Right atrium auricular region (tissue), 2 donors: ENCODE measurements around the gene TRMT2A. TPM values are rescaled to one million over a fixed set of nuclear protein-coding genes. Genes with fewer than 3 reads are reported as not detected.
A peak's percentile ranks its signal among the peaks of the same experiment; 100 is the strongest.

ENCODE experiments used
- DNase-seq: peaks from one replicate; pipeline ENCODE4 v3.0.0-alpha.2; 2019; ENCODE audit warnings: low spot score
- H3K27ac ChIP-seq, 2 donors: fragments of 200-600 bp; sonication (generic); 1 replicate in 1 of 2; 2 replicates in 1 of 2; pipeline ENCODE4 v1.5.1; 2016 to 2019
- H3K27me3 ChIP-seq, 2 donors: fragments of 200-600 bp; sonication (generic); one replicate each; pipeline versions ENCODE4 v1.5.1 to v1.6.0; 2017 to 2019
- H3K36me3 ChIP-seq: fragments of 200-600 bp; sonication (generic); one replicate; pipeline ENCODE4 v1.5.1; 2016
- H3K4me1 ChIP-seq, 2 donors: fragments of 200-600 bp; sonication (generic); one replicate each; pipeline versions ENCODE4 v1.5.1 to v1.6.0; 2017 to 2019
- H3K4me3 ChIP-seq, 2 donors: fragments of 200-600 bp; sonication (generic); 1 replicate in 1 of 2; 2 replicates in 1 of 2; pipeline ENCODE4 v1.5.1; 2017 to 2019; ENCODE audit warnings: mild to moderate bottlenecking in 1 of 2, moderate library complexity in 1 of 2
- H3K9me3 ChIP-seq, 2 donors: fragments of 200-600 bp; sonication (generic); one replicate each; pipeline ENCODE4 v1.5.1; 2019
- total RNA-seq, 2 donors: library from RNA; depleted of rRNA; stranded (reverse); fragments of >200 nt; gene quantifications; one replicate each; pipeline ENCODE4 v1.1.0, GENCODE V29; 2016
- TF ChIP-seq, protein P1 (sequence below), 2 donors: fragments of 200-600 bp; sonication (generic); IDR thresholded peaks; one replicate each; pipeline ENCODE4 v1.5.1; 2019; ENCODE audit warnings: antibody characterized with exemption in 2 of 2

The TRMT2A gene
- total RNA-seq, 2 donors from 2014 or later = 16.0 to 17.6 TPM

- H3K4me1 ChIP-seq = peaks cover 0 to 76% of the 10 kb centered on the region in 2 donors
- no peaks in the 10 kb centered on the region for H3K27me3 ChIP-seq
- TF ChIP-seq, protein P1, sequence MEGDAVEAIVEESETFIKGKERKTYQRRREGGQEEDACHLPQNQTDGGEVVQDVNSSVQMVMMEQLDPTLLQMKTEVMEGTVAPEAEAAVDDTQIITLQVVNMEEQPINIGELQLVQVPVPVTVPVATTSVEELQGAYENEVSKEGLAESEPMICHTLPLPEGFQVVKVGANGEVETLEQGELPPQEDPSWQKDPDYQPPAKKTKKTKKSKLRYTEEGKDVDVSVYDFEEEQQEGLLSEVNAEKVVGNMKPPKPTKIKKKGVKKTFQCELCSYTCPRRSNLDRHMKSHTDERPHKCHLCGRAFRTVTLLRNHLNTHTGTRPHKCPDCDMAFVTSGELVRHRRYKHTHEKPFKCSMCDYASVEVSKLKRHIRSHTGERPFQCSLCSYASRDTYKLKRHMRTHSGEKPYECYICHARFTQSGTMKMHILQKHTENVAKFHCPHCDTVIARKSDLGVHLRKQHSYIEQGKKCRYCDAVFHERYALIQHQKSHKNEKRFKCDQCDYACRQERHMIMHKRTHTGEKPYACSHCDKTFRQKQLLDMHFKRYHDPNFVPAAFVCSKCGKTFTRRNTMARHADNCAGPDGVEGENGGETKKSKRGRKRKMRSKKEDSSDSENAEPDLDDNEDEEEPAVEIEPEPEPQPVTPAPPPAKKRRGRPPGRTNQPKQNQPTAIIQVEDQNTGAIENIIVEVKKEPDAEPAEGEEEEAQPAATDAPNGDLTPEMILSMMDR (IDR thresholded peaks at IDR 0.05) = no peak
- no peak for DNase-seq
- no peaks in the 10 kb centered on the region for H3K9me3 ChIP-seq
- H3K36me3 ChIP-seq = no peaks in the 10 kb centered on the region
- H3K27ac ChIP-seq = no peak overlapping the region
- H3K4me3 ChIP-seq = no peak overlapping the region
Measured at GRCh38 chr22:20133930-20134549, 17.0 kb upstream of the TRMT2A start.

DNA sequence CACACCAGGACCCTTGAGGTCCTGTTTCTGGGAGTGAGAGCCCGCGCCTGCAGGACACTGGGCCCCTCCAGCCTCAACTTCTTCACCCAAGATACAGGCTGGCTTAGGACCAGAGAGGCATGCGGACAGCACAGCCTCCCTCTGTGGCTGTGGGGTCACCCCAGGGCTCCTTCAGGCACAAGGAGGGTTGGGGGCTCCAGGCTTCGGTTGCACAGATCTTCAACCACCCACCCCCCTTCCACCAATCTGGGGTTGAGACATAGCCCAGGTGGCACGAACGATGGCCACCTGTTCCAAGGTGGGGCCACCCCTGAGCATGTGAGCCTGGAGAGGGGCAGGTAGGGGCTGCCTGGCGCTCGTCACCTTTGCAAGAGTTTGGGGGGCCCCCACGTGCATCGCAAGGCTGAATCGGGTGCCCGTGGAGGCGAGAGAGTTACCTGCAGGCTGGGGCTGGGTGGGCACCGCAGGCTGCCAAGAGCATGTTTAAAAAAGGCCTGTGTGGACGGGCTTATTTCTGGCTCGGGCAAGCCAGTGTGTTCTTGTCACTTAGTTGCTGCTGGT lies 15.7 kb upstream of the TRMT2A start:
- Histone ChIP-seq H3K27me3 (no peaks in the 10 kb centered on the region), H3K9me3 (no peaks in the 10 kb centered on the region), H3K27ac (peak overlapping the region; percentile 62 to 85), H3K4me3 (peak overlapping the region; percentile 83 to 88), H3K4me1 (peaks cover 0 to 64% of the 10 kb centered on the region in 2 donors), H3K36me3 (no peaks in the 10 kb centered on the region)
- DNase-seq = no peak
- TF ChIP-seq, protein P1 (IDR thresholded peaks at IDR 0.05) = no peak

DNA sequence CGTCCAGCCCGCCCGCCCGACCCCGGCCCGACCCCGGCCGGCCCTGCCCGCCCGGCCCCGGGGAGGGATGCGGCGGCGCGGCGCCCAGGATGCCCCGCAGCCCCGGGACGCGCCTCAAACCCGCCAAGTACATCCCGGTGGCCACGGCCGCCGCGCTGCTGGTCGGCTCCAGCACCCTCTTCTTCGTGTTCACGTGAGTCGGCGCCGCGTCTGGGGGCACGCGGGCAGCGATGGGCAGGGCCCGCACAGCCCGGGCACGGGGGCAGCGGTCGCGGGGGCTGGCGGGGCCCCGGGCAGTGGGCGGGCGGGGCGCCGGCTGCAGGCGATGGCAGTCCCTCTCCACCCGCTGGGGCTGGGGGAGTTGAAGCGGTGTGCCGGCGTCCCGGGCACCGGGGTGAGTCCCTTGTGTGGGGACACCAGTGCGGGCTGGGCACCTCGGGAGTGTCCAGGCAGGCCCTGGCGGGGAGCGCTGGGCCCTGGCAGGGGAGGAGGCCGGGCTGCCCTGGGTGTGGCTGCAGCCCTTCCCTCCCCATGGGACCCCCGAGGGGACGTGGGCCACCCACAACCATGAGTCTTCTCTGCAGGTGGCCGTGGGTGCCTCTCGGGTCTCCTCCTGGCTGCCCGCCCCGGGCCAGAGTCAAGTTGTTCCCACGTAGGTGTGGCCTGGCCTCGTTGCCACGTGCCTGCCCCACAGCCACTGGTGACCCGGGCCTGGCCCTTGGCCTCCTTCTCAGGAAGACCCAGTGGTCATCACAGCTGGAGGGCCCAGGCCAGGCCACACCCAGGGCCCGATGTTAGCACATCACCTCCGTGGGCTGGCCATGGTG lies 15.0 kb upstream of the TRMT2A start:
- peaks cover 7% of the 10 kb centered on the region for H3K36me3 ChIP-seq
- no peaks in the 10 kb centered on the region for H3K27me3 ChIP-seq
- TF ChIP-seq, protein P1 (IDR thresholded peaks at IDR 0.05) = no peak
- peaks cover 0 to 57% of the 10 kb centered on the region in 2 donors for H3K4me1 ChIP-seq
- no peak for DNase-seq
- H3K4me3 ChIP-seq = peak overlapping the region; percentile 83 to 88
- no peaks in the 10 kb centered on the region for H3K9me3 ChIP-seq
- peak overlapping the region; percentile 62 to 85 for H3K27ac ChIP-seq

DNA sequence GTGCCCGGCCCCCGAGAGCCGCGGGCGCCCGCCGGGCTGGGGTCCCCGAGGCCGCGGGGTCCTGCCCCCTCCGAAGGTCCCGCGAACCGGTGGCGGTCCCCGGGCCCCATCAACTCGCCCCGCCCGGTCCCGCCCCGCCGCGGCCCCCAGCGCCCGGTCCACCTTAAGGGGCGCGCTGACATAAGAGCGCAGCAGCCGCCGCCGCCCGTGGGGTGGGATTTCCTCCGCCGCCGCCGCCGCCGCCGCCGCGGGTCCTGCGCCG lies 14.5 kb upstream of the TRMT2A start, which contains the start of gene ZDHHC8:
TSS of gene ZDHHC8 (plus strand) at position 208 of the 262 bp plus-strand sequence. CDS start 144 bp downstream, outside the sequence.
- peaks cover 7% of the 10 kb centered on the region for H3K36me3 ChIP-seq
- TF ChIP-seq, protein P1 (IDR thresholded peaks at IDR 0.05) = no peak
- H3K27ac ChIP-seq = peak within 1 kb of the TSS; percentile 88 to 98
- H3K9me3 ChIP-seq = no peaks in the 10 kb centered on the region
- no peaks in the 10 kb centered on the region for H3K27me3 ChIP-seq
- H3K4me1 ChIP-seq = peaks cover 0 to 51% of the 10 kb centered on the region in 2 donors
- H3K4me3 ChIP-seq = peak within 1 kb of the TSS; percentile 83 to 88
- DNase-seq = no peak

- peak; percentile 86 for DNase-seq
- H3K36me3 ChIP-seq = peaks cover 11% of the 10 kb centered on the region
- H3K4me1 ChIP-seq = peaks cover 0 to 46% of the 10 kb centered on the region in 2 donors
- H3K27ac ChIP-seq = peak overlapping the region; percentile 88 to 98
- H3K9me3 ChIP-seq = no peaks in the 10 kb centered on the region
- TF ChIP-seq, protein P1 (IDR thresholded peaks at IDR 0.05) = no peak
- H3K4me3 ChIP-seq = peak overlapping the region; percentile 82 to 83
- H3K27me3 ChIP-seq = no peaks in the 10 kb centered on the region
Measured at GRCh38 chr22:20130731-20131596, 13.9 kb upstream of the TRMT2A start.
